T-helper 1 cell treated with Interleukin-12 subunit alpha and Interleukin-12 subunit beta and Interleukin-4 antibody, amounts not matched to agents 30 ng/mL and 1 ng/mL, for 36 hours (primary cell): ENCODE measurements around the gene TADA3. TPM values are rescaled to one million over a fixed set of nuclear protein-coding genes. Genes with fewer than 3 reads are reported as not detected.

Experiments used
- intact Hi-C: fragments of 100-400 bp; cut with micrococcal nuclease; formaldehyde crosslinking; loops from one replicate; pipeline ENCODE4 v1.15.1; 2024
- total RNA-seq: library from RNA; stranded (reverse); gene quantifications from 2 replicates; pipeline ENCODE4 v1.2.3, GENCODE V29; 2022

The TADA3 gene
- total RNA-seq, 1 donor from 2014 or later = 62.3 TPM

GRCh38 chr3:9768141-9768775 lies 24.0 kb downstream of the TADA3 start:
- intact Hi-C loops = no loop called here

- intact Hi-C loops = no loop called here
These were observed 24.9 kb downstream of the TADA3 start for GRCh38 chr3:9767418-9767817.

- intact Hi-C loops = no loop called here
These were observed 26.4 kb downstream of the TADA3 start for GRCh38 chr3:9765865-9766264.

GRCh38 chr3:9762871-9763270 lies 29.4 kb downstream of the TADA3 start:
- intact Hi-C loops = no loop called here

DNA sequence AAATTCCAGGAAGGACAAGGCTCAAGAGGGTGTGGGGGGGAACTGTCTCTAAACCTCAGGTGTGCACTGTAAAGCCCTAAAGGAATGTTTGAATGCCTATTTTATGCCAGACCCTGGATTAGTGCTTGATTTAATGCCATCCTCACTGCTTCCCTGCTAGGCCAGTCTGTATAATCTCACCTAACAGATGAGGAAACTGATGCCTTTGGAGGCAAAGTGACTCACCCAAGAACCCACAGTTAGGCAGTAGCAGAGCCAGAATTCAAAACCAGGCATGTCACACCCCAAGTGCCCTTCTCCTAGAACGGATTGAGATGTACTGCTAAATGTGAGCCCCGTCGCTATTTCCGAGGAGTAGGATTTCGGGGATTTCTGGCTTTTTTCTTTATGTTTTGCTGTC lies 30.4 kb downstream of the TADA3 start:
- intact Hi-C loops = no loop called here

DNA sequence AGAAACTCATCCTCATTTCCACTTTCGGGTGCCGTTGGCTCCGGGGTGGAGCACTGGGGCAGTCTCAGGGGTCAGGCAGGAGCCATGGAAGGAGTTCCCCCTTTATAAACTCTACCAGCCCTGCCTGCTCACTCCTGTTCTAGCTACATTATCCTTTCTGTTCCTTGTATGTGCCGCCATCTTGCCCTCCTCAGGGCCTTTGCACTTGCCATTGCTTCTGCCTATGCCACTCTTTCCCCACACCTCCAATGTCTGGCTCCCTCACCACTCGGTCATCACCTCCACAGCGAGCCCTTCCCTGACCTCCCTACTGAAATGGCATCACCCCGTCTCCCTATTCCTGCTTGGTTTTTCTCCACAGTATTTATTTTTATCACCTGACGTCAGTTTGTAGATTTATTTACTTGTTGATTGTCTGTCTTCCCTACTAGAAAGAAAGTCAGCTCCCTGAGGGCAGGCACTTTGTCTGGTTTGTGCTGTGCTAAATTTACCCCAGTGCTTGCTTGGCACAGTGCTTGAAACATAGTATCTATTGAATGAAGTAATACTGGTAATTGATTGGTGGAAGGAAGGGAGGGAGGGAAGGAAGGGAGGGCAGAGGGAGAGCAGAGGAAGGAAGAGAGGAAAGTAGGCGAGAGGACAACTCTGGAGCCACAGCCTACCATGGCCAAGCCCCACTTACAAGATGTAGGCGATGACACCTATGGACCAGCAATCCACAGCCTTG lies 31.3 kb downstream of the TADA3 start:
- intact Hi-C loops = no loop called here

GRCh38 chr3:9757427-9757826 lies 34.8 kb downstream of the TADA3 start:
- intact Hi-C loops = no loop called here

DNA sequence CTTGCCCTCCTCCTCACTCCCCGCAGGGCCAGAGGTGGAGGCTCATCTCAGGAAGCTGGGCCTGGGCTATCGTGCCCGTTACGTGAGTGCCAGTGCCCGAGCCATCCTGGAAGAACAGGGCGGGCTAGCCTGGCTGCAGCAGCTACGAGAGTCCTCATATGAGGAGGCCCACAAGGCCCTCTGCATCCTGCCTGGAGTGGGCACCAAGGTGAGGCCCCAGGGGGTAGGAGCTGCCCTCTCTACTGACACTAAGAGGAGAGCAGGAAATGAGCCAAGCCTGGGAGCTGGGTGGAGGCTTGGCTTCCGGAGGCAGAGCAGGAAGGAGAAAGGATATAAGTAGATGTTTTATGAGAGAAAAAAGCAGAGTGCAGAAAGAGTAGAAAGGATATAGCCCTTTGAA lies 37.6 kb downstream of the TADA3 start:
- intact Hi-C loops = loop anchor here (5.0 kb wide), 2 partner anchors 258 to 568 kb away; partner anchors contain the start of gene SEC13

GRCh38 chr3:9750556-9751411 lies 41.5 kb downstream of the TADA3 start:
- intact Hi-C loops = loop anchor here (1.0 to 5.0 kb wide), 13 partner anchors 19 to 572 kb away; partner anchors contain the start of genes BRK1, BRPF1, CAMK1 and CRELD1

DNA sequence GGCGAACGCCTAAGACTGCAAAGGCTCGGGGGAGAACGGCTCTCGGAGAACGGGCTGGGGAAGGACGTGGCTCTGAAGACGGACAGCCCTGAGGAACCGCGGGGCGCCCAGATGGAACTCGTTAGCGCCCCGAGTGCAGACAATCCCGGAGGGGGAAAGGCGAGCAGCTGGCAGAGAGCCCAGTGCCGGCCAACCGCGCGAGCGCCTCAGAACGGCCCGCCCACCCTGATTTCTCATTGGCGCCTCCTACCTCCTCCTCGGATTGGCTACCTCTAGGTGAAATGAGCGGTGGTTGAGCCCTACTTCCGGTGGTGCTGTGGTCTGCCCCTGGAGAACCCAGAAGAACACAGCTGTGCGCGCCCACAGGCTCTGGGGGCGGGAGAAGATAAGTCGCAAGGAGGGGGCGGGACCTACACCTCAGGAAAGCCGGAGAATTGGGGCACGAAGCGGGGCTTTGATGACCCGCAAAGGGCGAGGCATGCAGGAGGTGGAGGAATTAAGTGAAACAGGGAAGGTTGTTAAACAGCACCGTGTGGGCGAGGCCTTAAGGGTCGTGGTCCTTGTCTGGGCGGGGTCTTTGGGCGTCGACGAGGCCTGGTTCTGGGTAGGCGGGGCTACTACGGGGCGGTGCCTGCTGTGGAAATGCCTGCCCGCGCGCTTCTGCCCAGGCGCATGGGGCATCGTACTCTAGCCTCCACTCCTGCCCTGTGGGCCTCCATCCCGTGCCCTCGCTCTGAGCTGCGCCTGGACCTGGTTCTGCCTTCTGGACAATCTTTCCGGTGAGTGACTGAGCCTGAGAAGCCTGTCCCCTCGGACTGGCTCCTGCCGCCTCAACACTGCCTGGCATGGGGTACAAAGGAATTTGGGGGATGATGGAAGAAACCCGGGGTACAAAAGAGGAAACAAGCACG lies 42.4 kb downstream of the TADA3 start, which contains the start of gene OGG1:
Gene OGG1, plus strand, starts transcription at position 308 of the 911 bp plus-strand sequence. Its CDS starts 335 bp downstream, at position 643.
- intact Hi-C loops = loop anchor here (1.0 to 5.0 kb wide), 17 partner anchors 19 to 787 kb away; partner anchors contain the start of genes BRK1, BRPF1, CAMK1 and CRELD1

- intact Hi-C loops = loop anchor here (1.0 kb wide), 4 partner anchors 60 to 786 kb away; partner anchors contain the start of genes JAGN1 and RAD18
These were observed 43.0 kb downstream of the TADA3 start for GRCh38 chr3:9749296-9749644.

DNA sequence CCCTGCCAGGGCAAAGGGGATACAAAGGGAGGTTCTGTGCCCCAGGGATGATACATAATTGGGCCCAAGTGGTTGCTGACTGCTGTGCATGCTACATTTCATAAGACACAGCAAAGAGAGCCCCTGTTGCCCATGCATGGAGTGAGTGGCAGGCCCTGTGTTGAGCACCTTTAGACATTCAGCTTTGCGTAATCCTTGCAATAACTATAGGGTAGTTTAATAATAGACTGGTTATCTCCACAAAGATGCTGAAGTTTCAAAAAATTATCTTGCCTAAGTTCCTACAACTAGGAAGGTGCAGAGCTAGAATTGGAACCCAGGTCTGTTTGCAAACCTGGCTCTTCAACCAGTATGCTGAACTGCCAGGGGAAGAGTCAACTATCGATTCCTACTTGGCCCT lies 44.2 kb downstream of the TADA3 start:
- intact Hi-C loops = no loop called here

GRCh38 chr3:9747267-9747666 lies 45.0 kb downstream of the TADA3 start:
- intact Hi-C loops = no loop called here

DNA sequence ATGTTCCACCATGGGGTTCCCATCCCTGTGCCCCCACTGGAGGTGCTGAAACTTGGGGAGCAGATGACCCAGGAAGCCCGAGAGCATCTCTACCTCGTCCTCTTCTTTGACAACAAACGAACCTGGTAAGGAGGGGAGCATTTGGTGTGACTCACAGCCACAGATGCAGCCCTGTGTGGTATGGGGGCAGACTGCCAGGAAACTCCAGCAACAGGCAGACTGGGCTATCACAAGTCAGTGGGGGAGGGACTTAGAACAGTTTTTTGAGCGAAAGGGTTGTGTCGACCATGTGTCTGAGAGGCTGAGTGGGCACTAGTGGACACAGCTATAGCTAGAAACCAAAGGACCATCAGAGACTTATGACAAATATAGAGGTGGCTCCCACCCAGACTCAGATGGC lies 45.9 kb downstream of the TADA3 start:
- intact Hi-C loops = no loop called here

- intact Hi-C loops = no loop called here
These were observed 46.8 kb downstream of the TADA3 start for GRCh38 chr3:9745521-9745920.

GRCh38 chr3:9744162-9744561 lies 48.1 kb downstream of the TADA3 start:
- intact Hi-C loops = no loop called here

DNA sequence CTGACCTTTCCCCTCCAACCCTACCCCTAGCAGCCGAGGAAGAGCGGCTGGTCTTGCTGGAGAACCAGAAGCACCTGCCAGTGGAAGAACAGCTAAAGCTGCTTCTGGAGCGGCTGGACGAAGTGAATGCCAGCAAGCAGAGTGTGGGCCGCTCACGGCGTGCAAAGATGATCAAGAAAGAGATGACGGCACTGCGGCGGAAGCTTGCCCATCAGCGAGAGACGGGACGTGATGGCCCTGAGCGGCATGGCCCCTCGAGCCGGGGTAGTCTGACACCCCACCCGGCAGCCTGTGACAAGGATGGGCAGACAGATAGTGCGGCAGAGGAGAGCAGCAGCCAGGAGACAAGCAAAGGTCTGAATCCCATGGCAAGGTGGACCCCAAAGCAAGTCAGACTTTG lies 48.7 kb downstream of the TADA3 start:
- intact Hi-C loops = no loop called here

DNA sequence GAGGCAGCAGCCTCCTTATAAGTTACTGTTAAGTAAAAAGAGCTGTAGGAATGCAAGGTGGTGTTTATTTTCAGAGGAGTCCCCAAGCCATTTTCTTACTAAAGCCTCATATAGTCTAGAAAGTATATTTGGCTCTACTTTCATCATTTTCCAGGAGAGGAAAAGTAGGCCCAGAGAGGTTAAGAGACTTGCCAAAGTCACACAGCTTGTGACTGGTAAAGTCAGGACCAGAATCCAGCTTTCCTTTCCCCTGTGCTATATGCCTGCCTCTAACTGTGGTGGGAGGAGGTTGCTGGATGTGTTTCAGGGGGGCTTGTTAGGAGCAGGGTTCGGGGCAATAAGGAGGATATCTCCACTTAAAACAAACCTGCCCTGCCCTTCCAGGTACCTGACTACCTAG lies 49.7 kb downstream of the TADA3 start:
- intact Hi-C loops = no loop called here

GRCh38 chr3:9739181-9739580 lies 53.1 kb downstream of the TADA3 start:
- intact Hi-C loops = loop anchor here (10.0 kb wide), 1 partner anchor 376 kb away; the partner anchor contains the start of gene BRK1

- intact Hi-C loops = loop anchor here (10.0 kb wide), 1 partner anchor 378 kb away; the partner anchor contains the start of gene BRK1
These were observed 55.4 kb downstream of the TADA3 start for GRCh38 chr3:9736831-9737230.
